ENCODE results near the gene UBE2L5. TPM values are rescaled to one million over a fixed set of nuclear protein-coding genes. Genes with fewer than 3 reads are reported as not detected.

Gene UBE2L5
- polyA plus RNA-seq, 1 donor from 2014 or later, result not detected

DNA sequence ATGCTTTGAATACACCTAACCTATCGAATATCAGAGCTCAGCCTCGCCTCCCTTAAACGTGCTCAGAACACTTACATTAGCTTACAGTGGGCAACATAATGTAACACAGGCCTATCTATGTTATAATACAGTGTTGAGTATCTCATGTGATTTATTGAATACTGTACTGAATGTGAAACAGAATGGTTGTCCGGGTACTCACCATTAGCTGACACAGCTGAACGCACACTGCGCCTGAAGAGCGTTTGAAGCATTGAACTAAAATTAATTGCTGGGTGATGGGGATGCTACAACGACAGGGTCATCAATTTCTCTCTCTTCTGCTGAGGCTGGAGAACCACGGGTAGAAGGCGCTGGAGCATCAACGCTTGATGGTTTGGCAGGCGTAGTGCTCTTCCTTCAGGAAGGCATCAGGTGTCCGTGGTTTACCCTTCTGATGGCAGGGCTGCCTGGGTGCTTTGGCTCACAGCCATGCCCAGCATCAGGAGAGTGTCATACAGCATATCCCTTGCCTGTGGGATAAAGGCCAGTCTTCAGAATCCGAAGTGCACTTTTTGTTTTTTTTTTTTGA lies 46.9 kb upstream of the UBE2L5 start:
- Histone ChIP-seq H3K4me2 (ENCODE audit: low read length) (no peak overlapping the region), H3K27ac (ENCODE audit: low read length) (no peak overlapping the region), H3K9me2 (ENCODE audit: insufficient read depth, low read length) (no peaks in the 10 kb centered on the region), H3K9me3 (ENCODE audit: low read length) (no peaks in the 10 kb centered on the region), H3K36me3 (ENCODE audit: insufficient read depth, low read length) (no peaks in the 10 kb centered on the region), H3K4me3 (ENCODE audit: low read length) (no peak overlapping the region), H3F3A (ENCODE audit: insufficient read depth, low read length, poor library complexity, severe bottlenecking) (no peaks in the 10 kb centered on the region), H3K79me2 (replicated peaks; ENCODE audit: insufficient read depth, low read length) (no peaks in the 10 kb centered on the region), H4K20me1 (ENCODE audit: insufficient read depth) (no peaks in the 10 kb centered on the region), H3K9ac (ENCODE audit: low read length) (no peak overlapping the region), H2AFZ (ENCODE audit: low read depth, low read length) (no peak overlapping the region), H3K27me3 (ENCODE audit: insufficient read depth, low read depth, low read length) (no peaks in the 10 kb centered on the region)
- TF ChIP-seq POLR2AphosphoS5 (IDR thresholded peaks at IDR 0.05) (no peak), SMC3 (conservative IDR thresholded peaks at IDR 0.05; ENCODE audit: poor library complexity) (no peak), EZH2 (IDR thresholded peaks at IDR 0.05; ENCODE audit: borderline replicate concordance, insufficient read depth, low read length, poor library complexity, severe bottlenecking) (no peak), MXI1 (conservative IDR thresholded peaks at IDR 0.05; ENCODE audit: poor library complexity, severe bottlenecking) (no peak), EP300 (conservative IDR thresholded peaks at IDR 0.05; ENCODE audit: poor library complexity, severe bottlenecking) (no peak), RAD21 (conservative IDR thresholded peaks at IDR 0.05) (no peak), TAF1 (IDR thresholded peaks at IDR 0.05; ENCODE audit: low read depth) (no peak)
- TF ChIP-seq, protein P1, sequence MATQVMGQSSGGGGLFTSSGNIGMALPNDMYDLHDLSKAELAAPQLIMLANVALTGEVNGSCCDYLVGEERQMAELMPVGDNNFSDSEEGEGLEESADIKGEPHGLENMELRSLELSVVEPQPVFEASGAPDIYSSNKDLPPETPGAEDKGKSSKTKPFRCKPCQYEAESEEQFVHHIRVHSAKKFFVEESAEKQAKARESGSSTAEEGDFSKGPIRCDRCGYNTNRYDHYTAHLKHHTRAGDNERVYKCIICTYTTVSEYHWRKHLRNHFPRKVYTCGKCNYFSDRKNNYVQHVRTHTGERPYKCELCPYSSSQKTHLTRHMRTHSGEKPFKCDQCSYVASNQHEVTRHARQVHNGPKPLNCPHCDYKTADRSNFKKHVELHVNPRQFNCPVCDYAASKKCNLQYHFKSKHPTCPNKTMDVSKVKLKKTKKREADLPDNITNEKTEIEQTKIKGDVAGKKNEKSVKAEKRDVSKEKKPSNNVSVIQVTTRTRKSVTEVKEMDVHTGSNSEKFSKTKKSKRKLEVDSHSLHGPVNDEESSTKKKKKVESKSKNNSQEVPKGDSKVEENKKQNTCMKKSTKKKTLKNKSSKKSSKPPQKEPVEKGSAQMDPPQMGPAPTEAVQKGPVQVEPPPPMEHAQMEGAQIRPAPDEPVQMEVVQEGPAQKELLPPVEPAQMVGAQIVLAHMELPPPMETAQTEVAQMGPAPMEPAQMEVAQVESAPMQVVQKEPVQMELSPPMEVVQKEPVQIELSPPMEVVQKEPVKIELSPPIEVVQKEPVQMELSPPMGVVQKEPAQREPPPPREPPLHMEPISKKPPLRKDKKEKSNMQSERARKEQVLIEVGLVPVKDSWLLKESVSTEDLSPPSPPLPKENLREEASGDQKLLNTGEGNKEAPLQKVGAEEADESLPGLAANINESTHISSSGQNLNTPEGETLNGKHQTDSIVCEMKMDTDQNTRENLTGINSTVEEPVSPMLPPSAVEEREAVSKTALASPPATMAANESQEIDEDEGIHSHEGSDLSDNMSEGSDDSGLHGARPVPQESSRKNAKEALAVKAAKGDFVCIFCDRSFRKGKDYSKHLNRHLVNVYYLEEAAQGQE (IDR thresholded peaks at IDR 0.05; ENCODE audit: borderline replicate concordance), result no peak
- TF ChIP-seq, protein P2, sequence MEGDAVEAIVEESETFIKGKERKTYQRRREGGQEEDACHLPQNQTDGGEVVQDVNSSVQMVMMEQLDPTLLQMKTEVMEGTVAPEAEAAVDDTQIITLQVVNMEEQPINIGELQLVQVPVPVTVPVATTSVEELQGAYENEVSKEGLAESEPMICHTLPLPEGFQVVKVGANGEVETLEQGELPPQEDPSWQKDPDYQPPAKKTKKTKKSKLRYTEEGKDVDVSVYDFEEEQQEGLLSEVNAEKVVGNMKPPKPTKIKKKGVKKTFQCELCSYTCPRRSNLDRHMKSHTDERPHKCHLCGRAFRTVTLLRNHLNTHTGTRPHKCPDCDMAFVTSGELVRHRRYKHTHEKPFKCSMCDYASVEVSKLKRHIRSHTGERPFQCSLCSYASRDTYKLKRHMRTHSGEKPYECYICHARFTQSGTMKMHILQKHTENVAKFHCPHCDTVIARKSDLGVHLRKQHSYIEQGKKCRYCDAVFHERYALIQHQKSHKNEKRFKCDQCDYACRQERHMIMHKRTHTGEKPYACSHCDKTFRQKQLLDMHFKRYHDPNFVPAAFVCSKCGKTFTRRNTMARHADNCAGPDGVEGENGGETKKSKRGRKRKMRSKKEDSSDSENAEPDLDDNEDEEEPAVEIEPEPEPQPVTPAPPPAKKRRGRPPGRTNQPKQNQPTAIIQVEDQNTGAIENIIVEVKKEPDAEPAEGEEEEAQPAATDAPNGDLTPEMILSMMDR (IDR thresholded peaks at IDR 0.05; ENCODE audit: poor library complexity, severe bottlenecking), result no peak

DNA sequence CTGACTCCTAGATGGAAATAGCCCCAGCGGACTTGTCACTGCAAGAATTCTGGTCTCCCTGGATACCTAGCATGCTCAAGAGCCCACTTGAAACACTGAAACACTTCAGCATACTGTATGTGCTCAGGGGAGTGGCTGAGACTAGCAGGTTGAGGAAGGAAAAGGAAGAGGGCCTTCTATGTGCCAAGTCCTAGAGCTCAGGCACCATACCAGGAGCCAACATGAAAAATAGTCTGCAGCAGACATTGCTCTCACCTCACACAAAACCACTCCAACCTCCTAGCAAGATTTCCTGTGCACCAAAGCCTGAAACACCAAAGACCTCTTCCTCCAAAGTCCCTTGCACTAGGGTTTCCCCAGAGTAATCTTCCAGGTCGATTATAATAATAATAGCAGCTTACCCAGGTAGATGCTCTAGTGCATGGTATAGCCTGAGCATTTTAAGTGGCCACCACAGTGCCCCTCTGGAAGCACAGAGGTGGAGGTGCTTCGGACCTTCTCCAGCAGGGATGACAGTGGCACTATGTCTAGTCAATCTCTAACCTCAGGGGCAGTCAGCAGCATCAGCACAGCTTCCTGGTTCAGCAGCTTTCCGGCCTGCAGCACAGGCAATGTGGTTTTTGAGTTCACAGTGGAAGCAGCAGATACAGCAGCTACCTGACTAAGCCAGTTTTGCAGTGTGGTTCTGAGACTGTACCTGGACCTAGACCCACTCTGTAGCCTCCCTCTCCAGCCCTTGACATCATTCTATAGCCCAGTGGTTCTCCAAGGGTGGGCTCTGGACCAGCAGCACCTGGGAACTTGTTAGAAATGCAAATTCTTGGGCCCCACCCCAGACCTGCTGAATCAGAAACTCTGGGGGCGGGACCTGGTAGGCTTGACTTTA lies 45.6 kb upstream of the UBE2L5 start:
- Histone ChIP-seq H3K4me2 (ENCODE audit: low read length) (no peak overlapping the region), H3K27ac (ENCODE audit: low read length) (no peak overlapping the region), H3K36me3 (ENCODE audit: insufficient read depth, low read length) (no peaks in the 10 kb centered on the region), H2AFZ (ENCODE audit: low read depth, low read length) (no peak overlapping the region), H3K9ac (ENCODE audit: low read length) (no peak overlapping the region), H3F3A (ENCODE audit: insufficient read depth, low read length, poor library complexity, severe bottlenecking) (no peaks in the 10 kb centered on the region), H4K20me1 (ENCODE audit: insufficient read depth) (no peaks in the 10 kb centered on the region), H3K79me2 (replicated peaks; ENCODE audit: insufficient read depth, low read length) (no peaks in the 10 kb centered on the region), H3K27me3 (ENCODE audit: insufficient read depth, low read depth, low read length) (no peaks in the 10 kb centered on the region), H3K9me3 (ENCODE audit: low read length) (no peaks in the 10 kb centered on the region), H3K9me2 (ENCODE audit: insufficient read depth, low read length) (no peaks in the 10 kb centered on the region), H3K4me3 (ENCODE audit: low read length) (no peak overlapping the region)
- TF ChIP-seq RAD21 (conservative IDR thresholded peaks at IDR 0.05) (no peak), POLR2AphosphoS5 (IDR thresholded peaks at IDR 0.05) (no peak), EZH2 (IDR thresholded peaks at IDR 0.05; ENCODE audit: borderline replicate concordance, insufficient read depth, low read length, poor library complexity, severe bottlenecking) (no peak)
- TF ChIP-seq, protein P1 (IDR thresholded peaks at IDR 0.05; ENCODE audit: borderline replicate concordance), result no peak

All from neural cell (in vitro differentiated cells).